Amygdala (tissue), 56 donors: Measurements from ENCODE around the gene TACC3.
A peak's percentile ranks its signal among the peaks of the same experiment; 100 is the strongest.
"Not testable (repeated sequence)": the region's sequence is repeated elsewhere in the genome, so short reads cannot be mapped to it uniquely, and the experiment has no call there.

Experiments
- DNase-seq, 56 donors: peaks; one replicate each; lab custom pipeline; 2025; lab: John Stamatoyannopoulos, UW

The TACC3 gene

DNA sequence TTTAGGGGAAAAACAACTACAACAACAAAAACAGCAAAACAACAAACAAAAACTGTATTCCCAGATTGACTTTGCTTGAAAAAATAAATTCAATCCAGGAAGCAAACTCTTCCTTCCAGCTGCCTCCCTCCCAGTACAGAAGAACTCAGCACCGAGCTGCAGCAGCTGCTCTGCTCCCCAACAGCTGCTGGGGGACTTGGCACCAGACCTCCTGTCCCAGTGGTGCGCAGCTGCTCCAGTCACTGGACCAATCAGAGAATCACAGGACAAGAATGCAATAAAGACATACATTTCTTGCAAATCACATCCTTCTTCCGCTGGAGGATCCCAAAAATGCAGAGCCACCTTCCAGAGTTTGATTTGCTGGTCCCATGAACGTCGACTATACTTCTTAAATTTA, 25.4 kb upstream of the TACC3 start:
- DNase-seq, result peak in 7 of 56 donors; percentile 16 to 37 (median 21)

DNA sequence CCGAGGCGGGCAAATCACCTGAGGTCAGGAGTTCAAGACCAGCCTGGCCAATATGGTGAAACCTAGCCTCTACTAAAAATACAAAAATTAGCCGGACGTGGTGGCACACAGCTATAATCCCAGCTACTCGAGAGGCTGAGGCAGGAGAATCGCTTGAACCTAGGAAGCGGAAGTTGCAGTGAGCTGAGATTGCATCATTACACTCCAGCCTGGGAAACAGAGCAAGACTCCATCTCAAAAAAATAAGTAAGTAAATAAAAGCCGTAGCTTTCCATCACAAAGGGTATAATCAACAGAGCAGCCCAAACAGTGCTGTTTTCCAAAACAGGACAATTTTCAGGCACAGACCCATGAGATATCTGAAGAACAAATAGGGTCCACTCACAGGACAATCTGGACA, 19.6 kb upstream of the TACC3 start:
- DNase-seq, result not testable (repeated sequence)

DNA sequence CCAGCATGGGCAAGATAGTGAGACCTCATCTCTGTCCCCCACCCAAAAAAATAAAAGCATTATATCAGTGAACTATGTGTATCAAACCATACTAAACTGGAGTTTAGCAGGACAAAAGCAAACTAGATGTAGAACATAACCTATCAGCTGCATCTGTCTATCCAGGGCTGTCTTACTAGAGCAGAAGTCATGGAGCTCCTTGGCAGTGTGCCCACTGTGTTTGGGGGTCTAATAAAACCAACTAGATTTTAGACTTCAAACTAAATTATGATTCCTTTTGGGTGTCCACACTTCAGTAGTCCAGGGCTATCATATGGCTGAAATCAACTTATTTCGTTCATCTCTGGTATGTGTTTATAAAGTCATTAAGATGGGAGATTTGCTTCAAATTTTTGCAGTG, 17.5 kb upstream of the TACC3 start:
- no peak for DNase-seq

DNA sequence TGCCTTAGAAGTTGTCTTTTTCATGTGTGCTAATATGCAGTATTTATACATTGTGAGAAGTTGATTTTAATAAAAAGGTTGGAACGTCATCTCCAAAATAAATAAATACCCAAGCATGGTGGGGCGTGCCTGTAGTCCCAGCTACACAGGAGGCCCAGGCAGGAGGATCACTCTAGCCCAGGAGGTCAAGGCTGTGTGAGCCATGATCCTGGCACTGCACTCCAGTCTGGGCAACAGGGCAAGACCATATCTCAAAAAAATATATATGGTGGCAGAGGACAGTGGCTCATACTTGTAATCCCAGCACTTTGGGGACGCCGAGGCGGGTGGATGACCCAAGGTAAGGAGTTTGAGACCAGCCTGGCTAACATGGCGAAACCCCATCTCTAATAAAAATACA, 15.6 kb upstream of the TACC3 start:
- DNase-seq, result no peak

DNA sequence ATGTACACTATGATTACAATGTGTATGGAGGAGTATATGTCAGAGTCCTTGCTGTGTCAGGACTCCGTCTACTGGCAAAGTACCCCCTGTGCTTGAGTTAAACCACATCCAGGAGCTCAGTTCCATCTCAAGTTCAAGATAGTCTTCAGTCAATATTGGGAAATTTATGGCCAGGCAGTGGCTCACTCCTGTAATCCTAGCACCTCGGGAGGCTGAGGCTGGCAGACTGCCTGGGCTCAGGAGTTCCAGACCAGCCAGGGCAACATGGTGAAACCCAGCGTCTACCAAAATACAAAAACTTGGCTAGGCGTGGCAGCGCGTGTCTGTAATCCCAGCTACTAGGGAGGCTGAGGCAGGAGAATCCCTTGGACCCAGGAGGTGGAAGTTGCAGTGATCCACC, 15.0 kb upstream of the TACC3 start:
- DNase-seq, result no peak

DNA sequence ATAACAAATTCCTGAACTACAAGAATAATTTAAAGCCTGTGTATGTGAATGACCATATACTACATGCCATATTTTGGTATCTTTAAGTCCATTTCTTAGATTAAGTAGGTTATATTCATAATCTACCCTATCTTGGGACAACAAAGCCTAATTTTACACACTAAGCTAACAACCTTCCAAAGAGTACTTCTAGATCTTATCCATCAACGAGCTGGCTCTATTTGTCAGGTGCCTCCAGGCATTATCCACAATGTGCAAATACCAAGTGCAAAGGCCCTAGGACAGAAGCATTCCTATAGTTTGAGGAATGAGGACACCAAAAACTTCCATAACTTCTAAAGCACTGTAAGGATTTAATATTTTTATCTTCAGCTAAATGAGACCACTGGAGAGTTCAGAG, 12.7 kb upstream of the TACC3 start:
- no peak for DNase-seq

DNA sequence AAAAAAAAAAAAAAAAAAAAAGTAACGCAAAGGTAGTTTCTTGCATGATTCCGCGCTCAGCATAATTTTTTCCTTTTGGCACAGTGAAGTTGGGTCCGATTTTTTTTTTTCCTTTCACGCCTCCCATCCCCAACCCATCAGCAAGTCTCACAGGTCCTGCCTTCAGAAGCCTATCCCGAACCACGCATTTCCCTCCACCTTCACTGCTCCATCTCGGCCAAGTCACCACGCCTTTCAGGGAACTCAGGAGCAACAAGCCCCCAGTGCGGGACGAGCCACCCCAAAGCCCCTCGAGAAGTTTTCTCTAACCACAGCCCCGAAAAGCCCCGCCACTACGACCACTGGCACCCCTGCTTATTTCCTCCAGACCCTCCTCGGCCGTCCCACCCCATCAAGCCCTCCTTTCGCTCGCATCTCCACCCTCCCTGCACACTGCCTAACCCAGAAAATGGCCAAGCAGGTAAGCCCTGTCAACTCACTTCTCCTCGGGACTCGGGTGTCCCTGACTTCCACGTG, 10.2 kb upstream of the TACC3 start:
- DNase-seq, result no peak

DNA sequence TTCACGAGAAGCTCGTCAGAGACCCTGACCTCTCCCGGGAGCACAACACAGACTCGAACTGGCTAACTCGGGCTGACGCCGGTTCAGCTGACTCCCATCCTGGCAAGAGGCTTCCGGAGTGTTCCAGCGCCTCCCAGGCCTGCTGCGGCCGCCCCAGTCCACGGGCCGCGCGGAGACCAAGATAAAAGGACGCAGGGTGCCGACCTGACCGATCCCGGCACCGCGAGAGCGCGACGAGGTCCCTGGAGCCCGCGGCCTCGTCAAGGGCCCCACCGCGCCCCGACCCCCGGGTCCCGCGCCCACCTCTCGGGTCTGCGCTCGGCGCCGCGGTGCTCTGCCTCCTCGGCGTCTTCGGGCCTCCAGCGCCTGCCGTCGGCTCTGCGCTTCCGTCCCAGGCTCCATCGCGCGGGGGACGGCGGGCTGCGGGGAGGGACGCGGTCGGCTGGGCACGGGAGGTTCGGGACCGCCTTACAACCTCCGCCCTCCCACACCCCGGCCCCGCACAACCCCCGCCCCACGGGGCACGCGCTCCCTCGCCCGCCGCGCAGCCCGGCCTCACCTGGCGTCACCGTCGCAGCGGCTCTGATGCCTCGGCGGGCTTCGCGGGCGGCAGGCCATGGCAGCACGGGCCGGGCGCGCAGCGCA, 9.6 kb upstream of the TACC3 start:
- peak in 23 of 56 donors; percentile 21 to 70 (median 53) for DNase-seq

DNA sequence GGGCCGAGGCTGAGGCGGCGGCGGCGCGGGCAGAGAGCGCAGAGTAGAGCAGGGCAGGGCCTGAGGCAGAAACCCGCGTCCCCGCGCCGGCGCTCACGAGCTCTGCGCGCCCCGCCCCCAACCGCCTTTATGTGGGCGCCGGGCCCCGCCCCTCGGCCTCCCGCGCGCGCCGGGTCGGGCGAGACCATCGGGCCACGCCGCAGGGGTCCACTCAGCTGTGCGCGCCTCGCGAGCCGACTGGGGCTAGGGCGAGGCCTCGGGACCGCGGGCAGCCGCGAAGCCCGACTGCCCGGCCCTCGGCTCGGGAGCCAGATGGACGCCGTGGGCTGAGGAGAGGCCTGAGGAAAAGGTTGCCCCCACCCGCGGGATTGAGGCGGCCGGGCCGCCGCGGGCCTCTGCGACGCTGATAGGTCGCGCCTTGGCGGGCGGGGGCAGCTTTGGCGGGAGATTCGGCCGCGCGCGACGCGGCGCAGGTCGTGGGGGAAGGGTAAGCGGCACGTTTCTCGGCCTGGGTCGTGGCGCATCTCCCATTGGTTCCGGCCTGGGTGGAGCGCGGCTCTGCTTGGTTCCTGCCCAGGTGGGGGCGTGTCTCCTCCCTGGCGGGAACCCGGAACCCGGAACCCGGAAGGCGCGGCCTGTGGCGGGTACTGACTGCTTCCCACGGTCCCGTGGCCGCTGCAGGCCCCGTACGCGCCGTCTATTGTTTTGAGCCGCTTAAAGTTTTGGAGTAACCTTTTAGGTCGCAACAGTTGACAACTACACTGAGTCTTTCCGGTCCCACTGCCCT, 8.9 kb upstream of the TACC3 start, which contains the start of gene SLBP:
Gene SLBP, minus strand, starts transcription at position 104 of the 787 bp plus-strand sequence. CDS start 131 bp downstream, outside the sequence.
- peak; percentile 40 to 95 (median 80) for DNase-seq

DNA sequence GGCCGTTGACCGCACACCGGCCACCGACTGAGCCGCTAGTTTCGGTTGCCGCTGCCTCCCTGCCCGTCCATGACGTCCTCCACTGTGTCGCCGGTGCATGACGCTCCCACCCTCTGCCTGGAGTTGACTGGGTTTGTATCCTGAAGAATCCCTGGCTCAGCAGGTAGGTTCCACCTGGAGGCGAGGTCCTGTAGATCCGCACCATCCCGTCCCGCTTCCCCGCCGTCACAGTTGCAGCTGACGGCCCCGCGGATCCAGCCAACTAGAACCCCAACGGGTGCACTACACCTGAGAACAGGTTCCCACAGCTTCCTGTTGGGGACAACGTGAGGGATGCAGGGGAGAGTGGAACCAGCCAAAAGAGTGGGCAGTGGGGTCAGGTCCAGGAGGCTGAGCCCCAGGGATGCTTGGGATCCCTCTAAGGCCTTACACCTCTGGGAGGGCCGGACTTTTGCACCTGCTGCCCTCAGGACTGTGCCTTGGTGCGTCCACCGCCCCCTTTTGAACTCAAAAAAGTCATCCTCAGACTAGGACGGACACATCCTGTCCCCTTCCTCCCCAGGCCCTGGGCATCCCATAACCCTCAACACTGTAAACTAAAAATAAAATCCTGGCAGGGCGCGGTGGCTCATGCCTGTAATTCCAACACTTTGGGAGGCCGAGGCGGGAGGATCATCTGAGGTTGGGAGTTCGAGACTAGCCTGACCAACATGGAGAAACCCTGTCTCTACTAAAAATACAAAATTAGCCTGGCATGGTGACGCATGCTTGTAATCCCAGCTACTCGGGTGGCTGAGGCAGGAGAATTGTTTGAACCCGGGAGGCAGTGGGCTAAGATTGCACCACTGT, 8.1 kb upstream of the TACC3 start:
- no peak for DNase-seq

DNA sequence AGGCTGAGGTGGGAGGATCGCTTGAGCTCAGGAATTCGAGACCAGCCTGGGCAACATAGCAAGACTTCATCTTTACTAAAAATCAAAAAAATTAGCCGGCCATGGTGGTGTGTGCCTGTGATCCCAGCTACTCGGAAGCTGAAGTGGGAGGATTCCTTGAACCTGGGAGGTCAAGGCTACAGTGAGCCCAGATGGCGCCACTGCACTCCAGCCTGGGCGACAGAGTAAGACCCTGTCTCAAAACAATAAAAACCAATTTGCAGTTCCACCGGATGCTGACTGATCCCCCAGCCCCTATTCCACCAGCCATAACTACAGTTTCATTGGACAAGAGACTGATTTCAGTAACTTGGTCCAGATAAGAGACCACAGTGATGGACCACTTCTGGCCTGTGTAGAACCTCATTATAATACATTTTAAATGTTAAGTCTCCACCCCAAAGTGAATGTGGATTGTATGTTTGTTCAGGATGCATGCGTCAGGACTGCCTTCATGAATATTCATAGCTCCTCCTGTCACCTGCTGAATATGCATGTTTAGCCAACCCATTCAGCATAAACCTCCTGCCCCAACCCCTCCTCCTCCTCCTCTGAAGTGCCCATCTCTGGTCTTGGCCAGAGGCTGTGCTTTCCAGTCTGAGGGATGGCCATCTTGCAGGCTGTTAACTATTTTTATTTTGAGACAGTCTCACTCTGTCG, 6.9 kb upstream of the TACC3 start:
- no peak for DNase-seq

DNA sequence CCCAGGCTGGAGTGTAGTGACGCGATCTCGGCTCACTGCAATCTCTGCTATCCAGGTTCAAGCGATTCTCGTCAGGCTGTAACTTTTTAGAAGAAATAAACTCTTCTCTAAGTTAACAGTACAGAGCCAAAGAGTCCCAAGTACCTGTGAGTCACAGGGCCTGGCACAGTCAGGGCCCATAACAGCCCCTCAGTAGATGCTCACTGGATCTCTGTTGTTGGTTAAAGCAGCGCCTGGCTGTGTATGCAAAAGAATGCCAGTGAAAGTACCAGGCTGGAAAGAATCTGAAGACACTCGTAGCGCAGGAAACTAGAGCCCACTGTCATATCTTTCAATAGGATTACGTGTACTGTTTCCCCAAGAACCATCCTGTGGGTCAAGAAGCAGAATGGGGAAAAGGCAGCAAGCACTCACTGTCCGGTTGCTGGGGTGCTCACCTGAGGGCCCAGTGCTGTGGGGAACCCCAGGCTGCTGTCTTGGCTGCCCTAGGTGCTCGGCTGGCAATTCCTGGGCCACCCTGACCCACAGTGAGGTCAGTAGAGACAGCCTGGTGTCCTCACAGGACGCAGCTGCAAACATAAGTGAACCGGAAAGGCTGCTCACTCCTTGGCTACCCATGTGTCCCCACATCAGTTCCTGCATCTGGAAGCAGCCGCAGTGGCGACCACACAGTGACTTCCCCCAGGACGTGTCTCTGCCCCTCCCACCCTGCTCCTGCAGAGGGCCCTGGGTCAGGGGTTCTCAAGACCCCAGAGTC, 6.1 kb upstream of the TACC3 start:
- DNase-seq, result no peak

DNA sequence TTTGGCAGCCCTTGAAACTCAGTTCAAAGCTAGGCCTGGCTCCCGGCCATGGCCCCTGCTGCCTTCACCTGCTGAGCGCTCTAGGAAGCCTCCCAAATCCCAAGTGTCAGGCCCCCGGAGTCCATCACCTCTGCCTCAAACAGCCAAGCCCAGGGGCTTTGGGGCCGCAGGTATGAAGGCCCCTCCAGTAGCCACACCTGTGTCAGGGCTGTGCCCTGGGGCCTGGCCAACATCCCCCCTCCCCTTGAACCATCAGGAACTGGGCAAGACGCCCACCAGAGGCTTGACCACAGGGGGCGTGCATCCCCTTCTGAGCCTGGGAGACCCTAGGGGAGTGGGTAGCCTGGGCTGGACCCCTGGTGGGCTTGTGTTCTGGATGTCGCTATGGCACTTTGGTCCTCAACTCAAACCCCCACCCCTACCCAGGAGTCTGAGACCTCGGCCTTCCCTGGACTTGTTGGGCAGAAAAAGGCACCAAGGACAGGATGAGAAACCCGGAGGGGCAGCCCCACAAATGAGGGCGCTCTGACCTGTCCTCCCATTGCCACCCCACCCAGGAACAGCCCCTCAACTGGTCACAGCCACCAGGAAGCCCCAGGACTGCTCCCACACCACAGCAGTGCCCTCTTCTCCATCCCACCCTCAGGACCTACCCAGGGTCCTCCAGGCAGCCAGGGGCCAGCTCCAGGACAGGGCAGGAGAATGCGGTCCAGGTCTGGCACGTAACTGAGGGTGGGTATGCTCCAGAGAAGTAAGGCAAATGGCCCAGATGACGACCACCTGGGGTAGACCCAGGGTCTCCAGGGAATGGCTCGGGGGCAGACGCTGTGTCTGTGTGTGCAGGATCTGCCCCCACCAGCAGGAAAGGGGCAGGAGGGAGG, 5.0 kb upstream of the TACC3 start:
- no peak for DNase-seq

DNA sequence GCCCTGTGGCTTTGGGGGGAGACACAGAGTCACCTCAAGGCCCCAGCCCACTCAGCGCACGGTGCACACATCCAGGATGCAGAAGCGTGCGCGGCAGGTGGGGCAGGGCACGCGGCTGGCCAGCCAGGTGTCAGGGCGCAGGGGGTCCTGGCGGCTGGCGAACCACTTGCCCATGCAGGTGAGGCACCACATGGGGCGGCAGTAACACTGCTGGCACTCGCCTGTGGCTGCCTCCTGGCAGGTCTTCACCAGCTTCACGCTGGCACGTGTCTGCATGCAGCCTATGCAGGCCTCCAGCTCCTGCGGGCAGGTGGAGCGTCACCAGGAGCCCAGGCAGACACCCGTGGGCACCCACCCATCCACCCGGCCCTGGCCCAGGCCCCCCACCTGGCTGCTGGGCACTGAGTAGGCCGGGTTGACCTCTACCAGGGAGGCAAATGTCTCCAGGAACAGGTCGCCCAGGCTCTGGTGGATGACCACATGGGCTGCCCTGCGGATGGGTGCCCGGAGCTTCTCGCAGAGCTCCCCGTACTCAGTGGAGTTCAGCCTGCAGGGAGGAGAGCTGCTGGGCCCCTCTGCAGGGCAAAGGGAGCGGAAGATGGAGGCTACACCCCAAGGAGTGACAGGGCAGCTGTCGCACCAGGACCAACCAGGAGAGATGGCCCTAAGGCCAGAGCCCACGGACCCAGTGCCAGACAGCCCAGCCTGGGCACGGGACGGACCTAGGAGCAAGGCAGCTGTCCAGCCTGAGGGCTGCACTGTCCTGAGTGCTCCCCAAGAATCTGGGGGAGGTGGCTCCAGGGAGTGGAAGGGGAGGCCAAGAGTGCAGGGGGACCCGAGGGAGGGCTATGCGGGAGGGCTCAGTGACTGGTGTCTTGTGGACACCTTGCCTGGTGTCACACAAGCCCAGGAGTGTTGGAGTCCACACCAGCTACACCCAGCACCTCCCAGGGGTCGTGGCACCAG, 3.9 kb upstream of the TACC3 start:
- no peak for DNase-seq

DNA sequence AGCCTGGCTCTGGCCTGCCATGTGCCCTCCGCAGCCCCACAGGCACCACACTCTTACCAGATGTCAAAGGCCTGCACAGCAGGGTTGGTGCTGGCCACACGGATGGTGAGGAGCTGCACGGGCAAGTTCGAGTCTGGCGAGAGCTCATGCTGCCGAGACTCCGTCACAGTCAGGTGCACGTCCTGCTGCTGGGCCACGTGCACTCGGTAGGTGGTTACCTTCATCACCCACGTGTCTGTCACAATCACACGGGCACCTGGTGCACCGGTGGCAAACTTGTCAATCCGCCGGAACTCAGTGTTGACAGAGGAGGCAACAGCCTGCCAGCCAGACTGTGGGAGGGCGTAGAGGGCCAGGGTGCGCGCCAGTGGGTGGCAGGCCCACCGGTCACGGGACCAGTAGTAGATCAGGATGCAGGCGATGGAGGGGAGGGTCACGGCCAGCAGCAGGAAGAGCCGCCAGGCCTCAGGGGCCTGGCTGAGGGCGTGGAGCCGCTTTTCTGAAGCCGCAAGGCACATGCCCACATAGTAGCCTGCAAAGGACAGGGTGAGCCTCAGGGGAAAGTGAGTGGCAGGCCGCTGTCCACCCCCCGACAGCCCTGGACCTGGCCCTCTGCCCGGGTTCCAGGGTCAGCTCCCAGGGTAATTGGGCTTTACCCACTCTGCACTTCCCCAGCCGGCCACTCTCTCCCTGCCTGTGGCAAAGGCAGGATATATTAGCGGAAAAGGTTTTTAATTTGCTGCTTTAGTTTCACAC, 3.0 kb upstream of the TACC3 start:
- DNase-seq, result no peak

DNA sequence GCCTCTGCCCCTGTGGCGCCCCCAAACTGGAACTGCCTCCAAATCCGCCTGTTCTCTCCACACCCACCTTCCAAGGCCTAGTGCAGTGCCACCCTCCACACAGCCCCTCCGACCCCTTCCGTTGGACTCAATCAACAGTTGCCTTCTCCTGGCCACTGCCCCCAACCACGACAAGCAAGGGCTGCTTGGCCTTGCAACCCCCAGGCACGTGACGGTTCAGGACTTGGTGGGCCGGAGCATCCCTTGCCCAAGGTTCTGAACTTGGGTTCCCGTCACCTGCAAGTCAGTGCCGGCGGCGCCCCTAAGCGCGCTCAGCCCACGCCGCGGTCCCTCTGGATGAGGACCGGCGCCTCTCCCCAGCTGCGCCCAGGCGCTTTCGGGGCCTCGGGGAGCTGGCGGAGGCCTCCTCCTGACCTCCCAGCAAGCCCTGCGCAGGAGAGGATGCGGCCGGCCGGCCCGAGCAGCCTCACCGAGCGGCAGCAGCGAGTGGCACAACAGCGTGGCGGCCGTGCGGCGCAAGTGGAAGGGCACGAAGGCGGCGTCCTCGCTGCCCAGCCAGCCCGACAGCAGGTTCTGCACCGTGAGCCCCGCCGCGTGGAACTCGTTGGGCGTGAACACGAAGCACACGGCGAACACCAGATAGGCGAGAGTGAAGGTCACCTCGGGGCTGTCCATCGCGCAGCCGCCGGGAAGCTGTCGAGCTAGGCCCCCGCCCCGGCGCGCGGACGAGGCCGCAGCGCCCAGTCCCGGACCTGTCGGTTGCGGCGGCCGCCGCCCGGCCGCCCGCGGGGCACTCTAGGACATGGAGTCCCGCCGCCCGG, 948 bp upstream of the TACC3 start:
- peak in 27 of 56 donors; percentile 11 to 70 (median 45) for DNase-seq
